TTC549 (cell line): Measurements from ENCODE around the gene DBF4.
"Not testable (repeated sequence)": the region's sequence is repeated elsewhere in the genome, so short reads cannot be mapped to it uniquely, and the experiment has no call there.

Source experiments
- FAIRE-seq: peaks from 2 replicates; lab custom pipeline; 2012; peaks lifted over from hg19 to GRCh38; lab: Jason Lieb, UNC

The DBF4 gene

GRCh38 chr7:87876040-87876868 lies at the start of gene DBF4, which contains the start of gene SLC25A40:
TSS of gene DBF4 (plus strand) at chr7:87876493. CDS start at chr7:87876733, 240 bp downstream.
TSS of gene SLC25A40 (minus strand) at chr7:87876360. CDS start at chr7:87858727, 17,633 bp downstream.
- FAIRE-seq: no peak

DNA sequence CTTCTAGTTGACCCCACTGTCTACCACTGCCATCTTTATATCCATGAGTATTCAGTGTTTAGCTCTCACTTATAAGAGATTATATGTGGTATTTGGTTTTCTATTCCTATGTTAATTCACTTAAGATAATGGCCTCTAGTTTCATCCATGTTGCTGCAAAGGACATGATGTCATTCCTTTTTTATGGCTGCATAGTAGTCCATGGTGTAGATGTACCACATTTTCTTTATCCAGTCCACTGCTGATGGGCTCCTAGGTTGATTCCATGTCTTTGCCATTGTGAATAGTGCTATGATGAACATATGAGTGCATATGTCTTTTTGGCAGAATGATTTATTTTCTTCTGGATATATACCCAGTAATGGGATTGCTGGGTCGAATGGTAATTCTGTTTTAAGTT lies 47.9 kb upstream of the DBF4 start:
- not testable (repeated sequence) for FAIRE-seq

DNA sequence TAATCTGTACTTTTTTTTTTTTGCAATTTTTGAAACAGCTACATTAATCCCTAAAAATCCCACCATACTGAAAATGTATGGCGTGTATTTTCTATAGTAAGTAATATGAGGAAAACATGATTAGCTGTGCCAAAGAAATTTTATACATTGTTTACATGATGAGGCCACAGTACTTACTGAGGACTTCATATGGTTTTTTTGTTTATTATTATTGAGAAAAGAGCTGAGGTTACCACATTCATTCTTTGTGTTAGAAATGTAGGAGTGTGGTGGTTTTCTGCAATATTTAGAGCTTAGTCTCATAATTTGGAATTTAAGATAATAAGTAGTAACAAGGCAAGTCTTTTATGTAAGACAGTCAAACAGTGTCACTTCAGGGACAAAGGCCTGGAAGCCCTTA lies 45.2 kb upstream of the DBF4 start:
- no peak for FAIRE-seq

DNA sequence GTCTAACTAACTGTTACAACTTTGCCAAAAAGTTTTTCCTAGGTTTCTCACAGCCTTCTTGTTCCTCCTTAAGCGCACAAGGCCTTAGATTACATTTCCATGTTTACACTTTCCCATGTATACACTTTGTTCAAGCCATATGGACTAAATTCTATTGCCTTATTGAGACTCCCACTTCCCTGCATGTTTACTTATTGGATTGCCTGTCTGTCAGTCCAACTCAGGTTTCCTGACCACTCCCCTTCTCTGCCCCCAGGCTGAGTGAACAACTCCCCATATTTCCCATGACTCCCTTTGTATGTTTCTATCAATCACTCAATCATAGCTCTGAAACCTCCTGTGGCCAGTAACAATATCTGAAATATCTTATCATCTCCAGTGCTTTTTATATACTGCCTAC lies 43.2 kb upstream of the DBF4 start:
- no peak for FAIRE-seq

DNA sequence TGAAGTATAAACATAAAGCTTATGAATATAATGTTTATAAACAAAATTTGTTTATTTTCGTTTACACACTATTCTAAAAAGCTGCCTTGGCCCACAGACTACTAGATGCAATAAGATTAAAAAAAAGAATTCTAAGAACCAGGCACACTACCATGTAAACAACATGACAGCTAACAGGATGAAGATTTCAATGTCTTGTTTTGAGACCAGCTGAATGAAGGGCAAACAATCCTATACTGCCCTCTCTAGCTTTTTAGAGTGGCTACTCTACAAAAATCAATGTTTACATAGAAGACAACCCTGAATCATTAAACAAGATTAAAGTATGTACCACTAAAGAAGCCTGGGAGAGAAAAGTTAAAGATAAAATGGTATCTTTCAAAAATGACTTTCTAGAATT lies 38.7 kb upstream of the DBF4 start:
- no peak for FAIRE-seq

GRCh38 chr7:87850836-87851593 lies 25.3 kb upstream of the DBF4 start:
- FAIRE-seq: no peak

DNA sequence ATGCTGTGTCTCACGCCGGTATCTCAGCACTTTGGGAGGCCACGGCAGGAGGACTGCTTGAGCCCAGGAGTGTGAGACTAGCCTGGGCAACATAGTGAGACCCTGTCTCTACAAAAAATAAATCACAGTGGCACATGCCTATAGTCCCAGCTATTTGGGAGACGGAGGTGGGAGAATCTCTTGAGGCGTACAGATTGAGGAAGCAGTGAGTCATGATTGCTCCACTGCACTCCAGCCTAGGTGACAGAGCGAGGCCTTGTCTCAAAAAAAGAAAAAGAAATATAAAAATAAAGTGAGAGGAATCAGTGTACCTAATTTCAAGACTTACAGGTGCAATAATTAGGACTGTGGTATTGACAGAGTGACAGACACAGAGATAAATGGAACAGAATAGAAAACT lies 24.0 kb upstream of the DBF4 start:
- FAIRE-seq: no peak

DNA sequence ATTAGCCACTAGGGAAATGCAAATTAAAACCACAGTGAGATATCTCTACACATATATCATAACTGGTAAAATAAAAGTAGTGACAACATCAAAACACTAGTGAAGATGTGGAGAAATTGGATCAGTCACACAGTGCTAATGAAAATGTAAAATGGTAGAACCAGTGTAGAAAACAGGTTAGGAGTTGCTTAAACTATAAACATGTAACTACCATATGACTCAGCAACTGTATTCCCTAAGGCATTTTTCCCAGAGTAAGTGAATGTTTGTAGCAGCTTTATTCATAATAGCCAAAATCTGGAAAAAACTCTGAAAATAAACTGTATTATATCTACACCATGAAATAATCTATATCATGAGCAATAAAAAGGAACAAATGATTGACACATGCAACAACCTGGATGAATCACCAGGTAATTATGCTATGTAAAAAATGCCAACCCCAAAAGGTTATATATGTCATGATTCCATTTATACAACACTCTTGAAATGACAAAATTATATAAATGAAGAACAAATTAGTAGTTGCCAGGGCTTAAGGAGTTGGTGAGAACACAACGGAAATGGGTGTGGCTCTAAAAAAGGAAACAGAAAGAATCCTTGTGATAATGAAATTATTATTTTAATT lies 22.9 kb upstream of the DBF4 start:
- FAIRE-seq: no peak

DNA sequence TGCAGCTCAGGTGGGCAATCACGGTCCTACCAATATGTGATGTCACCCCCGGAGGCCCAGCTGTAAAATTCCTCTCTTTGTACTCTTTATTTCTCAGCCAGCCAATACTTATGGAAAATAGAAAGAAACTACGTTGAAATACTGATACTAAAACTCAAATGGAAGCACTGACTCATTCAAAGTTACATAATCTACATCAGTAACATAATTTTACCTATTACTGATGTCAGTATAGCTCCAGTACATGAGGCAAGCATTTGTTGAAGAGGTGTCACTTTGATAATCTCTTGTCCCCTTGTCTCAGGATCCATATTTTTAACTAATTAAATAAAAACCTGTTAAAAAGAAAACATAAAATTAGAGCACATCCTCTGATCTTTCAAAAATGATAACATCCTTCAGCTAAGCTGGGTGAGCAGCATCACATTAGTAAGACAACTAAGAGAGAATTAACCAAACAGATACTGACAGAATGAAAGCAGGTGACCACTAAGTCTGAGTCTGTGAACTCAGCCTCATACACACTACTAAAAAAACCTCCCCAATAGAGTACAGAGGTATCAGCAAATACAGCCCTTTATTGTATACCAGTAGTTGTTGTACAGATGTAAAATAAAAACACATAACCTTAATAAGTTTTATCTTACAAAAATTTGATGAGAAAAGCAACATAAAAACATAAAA lies 17.7 kb upstream of the DBF4 start:
- no peak for FAIRE-seq

DNA sequence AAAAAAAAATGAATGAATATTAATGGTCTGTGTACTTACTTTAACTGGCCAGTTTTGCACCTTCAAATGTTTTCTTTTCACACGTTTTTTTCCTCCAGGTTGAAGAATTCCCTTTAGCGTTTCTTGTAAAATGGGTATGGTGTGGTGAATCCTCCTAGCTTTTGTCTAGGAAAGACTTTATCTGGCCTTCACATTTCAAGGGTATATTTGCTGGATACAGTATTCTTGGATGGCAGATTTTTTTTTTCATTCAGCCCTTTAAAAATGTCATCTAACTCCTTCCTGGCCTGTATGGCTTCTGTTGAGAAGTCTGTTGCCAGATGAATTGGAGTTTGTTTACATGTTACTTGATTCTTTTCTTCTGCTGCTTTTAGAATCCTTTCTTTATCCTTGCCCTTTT lies 10.2 kb upstream of the DBF4 start:
- FAIRE-seq: no peak

GRCh38 chr7:87866533-87866932 lies 9.8 kb upstream of the DBF4 start:
- not testable (repeated sequence) for FAIRE-seq

DNA sequence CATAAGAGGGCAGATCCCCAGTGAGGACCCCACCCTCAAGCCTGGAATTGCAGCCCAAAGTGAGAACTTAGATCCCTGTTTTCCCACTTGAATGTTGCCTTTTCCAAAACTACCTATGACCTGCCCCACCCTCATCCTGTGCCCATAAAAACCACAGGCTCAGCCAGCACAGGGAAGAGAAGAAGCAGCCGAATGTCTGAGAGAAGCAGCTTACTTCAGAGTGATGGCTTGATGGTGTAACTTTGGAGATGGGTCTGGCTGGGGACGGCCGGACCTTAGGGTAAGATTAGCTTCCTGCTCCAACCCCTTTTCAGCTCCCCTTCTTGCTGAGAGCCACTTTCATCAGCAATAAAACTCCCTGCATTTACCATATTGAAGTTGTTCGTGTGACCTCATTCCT lies 5.8 kb upstream of the DBF4 start:
- no peak for FAIRE-seq

GRCh38 chr7:87872346-87872745 lies 3.9 kb upstream of the DBF4 start:
- no peak for FAIRE-seq

GRCh38 chr7:87873328-87873727 lies 3.0 kb upstream of the DBF4 start:
- FAIRE-seq: not testable (repeated sequence)

DNA sequence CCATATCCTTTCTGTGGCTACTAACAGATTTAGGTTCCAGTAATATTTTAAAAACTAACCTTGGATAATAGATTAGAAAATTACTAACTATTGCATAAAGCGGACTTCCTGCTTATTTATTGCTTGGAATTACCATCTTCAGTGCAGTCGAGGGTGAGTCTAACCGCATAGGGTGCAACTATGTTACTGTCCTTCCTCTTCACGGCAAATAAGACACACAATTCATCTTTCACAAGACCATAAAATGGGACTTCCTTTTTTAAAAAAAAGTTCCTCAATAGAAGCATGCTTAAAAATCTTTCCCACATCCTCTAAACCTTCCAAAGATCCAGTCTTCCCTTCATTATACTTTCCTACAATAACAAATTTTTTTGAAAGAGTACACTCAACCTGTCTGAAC lies 2.2 kb upstream of the DBF4 start:
- FAIRE-seq: no peak

- FAIRE-seq: no peak
Observed at GRCh38 chr7:87875151-87876039, 898 bp upstream of the DBF4 start.

DNA sequence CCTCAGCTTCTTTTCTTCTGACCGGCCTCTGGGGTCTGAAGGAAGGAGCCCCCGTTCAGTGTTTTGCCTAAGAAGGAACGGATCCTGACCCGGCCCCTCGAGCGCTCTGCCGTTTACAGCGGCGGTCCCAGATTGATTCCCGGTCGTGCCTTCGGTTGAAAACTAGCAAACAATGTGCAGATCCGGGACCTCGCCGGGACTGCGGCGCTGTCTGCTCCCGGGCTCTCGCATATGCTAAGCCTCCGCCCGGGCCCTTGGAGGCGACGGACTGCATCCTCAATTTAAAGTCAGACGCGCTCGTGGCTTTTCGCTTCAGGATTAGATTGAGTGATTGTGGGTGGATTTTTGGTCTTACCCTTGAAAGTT lies 559 bp downstream of the DBF4 start:
- no peak for FAIRE-seq

- FAIRE-seq: no peak
Observed at GRCh38 chr7:87877366-87878040, 1.2 kb downstream of the DBF4 start.

DNA sequence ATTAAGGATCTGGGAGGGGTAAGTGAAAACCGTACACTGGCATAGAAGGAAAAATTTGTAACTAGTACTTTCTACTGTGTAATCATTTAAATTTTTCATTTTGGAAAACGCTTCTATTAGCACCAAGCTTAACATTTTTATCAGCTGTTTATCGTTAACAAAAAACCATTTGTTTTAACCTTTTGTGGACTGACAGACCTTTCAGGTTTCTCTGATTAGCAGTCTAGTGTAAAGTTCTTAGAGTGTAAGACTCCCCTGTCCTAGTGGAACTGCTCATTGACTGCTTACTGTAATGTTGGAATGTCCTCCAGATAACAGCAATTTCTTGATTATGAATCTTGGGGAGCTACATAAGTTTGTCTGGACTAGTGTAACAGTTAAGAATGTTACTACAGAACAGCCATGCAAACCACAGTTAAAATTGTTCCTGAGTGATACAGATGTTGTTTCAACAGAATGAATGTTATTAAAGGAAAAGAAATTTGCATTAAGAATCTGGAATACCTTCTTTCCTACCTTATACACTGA lies 2.0 kb downstream of the DBF4 start:
- FAIRE-seq: no peak

DNA sequence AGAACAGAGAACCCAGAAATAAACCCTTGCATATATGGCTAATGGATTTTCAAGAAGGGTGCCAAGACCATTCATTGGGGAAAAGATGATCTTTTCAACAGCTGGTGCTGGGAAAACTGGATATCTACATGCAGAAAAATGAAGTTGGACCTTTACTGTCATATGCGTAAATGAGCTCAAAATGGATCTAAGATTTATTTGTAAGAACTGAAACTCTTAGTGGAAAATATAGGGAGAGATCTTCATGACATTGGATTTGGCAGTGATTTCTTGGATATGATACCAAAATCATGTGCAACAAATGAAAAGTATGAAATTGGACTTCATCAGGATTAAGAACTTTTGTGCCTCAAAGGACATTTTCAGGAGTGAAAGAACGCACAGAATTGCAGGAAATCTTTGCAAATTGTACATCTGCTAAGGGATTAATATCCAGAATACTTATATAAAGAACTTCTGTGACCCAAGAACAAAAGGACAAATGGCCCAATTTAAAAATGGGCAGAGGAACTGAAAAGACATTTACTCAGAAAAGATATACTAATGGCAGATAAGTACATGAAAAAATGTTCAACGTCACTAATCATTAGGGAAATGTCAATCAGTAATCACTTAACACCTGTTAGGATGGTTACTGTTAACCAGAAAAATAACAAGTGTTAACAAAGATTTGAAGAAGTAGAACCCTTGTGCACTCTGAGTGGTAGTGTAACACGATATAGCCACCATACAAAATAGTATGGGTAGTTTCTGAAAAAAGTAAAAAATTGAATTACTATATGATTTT lies 6.1 kb downstream of the DBF4 start:
- FAIRE-seq: no peak
